GM19328 (cell line): Measurements from ENCODE around the gene DAB1.

ENCODE experiments used
- ATAC-seq: cut with Tn5 transposase; IDR thresholded peaks from one replicate; pipeline ENCODE4 v1.9.1; 2021; ENCODE audit warnings: mild to moderate bottlenecking, moderate library complexity; ENCODE audit not compliant: unreplicated experiment

DAB1 gene

GRCh38 chr1:57179001-57179400, 244.9 kb downstream of the DAB1 start:
- no peak for ATAC-seq

DNA sequence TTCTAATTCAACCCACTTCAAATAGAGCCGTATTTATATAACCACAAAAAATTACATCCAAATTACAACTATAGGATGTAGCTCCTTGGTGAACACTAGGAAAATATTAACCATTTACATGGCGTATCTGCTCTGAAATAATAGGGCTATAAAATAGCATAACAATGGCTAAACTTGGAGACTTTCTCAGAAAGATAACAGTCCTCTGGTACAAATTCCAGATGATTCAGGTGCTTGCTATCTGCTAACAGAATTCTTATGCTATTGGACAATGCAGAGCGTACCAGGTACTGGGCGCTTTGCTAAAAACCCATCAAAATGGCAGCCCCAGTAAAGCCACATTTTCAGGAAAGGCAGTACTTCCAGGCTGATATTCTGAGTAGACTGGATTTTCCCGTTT, 248.4 kb downstream of the DAB1 start:
- ATAC-seq, result no peak

- no peak for ATAC-seq
Observed at GRCh38 chr1:57172040-57172439, 251.8 kb downstream of the DAB1 start.

- ATAC-seq, result no peak
Observed at GRCh38 chr1:57167997-57168396, 255.9 kb downstream of the DAB1 start.

DNA sequence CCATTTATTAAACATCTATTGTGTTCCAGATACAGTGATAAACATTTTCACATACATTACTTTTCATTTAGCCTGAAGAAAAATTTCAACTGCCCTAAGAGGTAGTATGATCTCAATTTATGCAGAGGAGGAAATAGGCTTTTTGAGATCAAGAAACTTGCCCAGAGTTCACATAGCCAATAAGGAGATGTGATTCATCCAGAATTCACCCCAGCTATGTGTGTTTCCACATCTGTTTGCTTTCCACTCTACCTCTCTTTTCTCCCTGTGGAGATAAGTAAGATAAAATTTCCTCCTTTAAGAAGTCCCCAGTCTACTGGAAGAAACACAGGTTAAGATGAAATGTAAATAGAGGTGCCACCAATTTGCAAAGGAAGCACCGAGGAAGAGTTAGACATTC, 258.3 kb downstream of the DAB1 start:
- no peak for ATAC-seq

DNA sequence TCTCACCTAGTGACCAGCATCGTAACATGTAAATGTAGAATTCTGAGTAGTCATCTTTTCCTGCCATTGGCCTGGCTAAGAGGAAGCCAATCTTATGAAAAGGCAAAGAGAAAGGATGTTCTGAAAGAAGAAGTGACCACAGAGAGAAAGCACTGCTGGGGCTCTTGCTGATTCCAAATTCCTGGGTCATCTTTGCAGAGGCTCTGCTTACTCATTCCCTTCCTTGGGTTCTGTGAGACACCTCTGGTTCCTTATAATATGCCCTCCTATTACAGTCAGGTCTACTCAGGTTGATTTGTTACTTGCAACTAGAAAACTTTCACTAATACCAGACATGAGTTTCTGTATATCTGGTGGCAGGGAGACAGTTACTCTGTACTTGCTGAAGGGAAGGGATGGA, 259.3 kb downstream of the DAB1 start:
- ATAC-seq, result no peak

DNA sequence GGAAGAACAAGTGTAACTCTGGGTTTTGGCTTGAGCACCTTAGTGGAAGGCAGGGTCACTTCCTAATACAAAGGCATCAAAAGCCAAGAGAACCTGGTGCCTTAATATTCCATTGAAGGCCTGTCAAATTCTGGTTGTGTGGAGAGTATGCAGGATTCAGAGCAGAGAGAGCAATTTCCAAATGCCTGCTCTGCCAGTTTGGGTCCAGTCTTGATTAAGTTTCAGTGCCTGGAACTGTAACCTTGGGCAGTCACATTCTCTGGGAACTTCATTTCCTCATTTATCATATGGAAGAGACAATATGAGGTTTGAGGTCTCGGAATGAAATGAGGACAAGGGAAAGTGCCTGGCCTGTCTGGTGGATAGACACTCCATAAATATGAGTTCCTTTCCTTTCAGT, 260.1 kb downstream of the DAB1 start:
- no peak for ATAC-seq

DNA sequence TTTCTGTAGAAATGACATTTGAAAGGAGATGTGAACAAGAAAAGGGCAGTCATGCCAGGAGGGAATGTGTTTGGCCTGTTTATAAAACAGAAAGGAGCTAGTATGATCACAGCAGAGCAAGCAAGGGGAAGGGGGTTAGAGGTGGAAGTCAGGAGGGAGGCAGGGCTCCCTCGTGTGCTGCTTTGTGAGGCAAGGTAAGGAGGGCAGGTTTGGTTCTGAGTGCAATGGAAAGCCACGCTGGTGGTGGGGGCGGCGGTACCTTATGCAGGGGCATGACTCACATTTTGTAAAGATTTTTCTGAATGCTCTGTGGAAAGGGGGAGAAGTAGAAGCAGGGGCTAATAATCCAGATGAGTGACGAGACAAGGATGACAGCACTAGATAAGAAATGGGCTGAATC, 260.5 kb downstream of the DAB1 start:
- ATAC-seq, result no peak

- no peak for ATAC-seq
Observed at GRCh38 chr1:57162607-57163261, 261.1 kb downstream of the DAB1 start.

- ATAC-seq, result no peak
Observed at GRCh38 chr1:57160594-57160993, 263.3 kb downstream of the DAB1 start.

DNA sequence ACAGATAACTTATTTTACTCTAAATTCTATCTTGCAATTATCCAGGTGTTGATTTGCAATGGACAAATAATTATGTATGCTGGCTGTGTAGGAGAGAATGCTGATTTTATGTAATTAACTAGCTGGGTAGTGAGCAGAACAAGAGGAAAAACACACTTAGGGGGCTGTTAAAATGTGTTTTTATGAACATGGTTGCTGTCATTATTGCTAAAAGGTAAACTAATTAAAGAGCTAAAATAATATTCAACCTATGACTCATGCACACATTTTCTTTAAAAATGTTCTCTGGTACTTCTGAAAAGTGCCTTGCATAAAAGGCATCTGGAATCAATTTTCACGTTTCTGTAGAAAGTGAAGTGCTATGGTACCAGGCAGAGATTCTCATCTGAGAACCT, 265.3 kb downstream of the DAB1 start:
- no peak for ATAC-seq

- ATAC-seq, result no peak
Observed at GRCh38 chr1:57157818-57158603, 265.8 kb downstream of the DAB1 start.

DNA sequence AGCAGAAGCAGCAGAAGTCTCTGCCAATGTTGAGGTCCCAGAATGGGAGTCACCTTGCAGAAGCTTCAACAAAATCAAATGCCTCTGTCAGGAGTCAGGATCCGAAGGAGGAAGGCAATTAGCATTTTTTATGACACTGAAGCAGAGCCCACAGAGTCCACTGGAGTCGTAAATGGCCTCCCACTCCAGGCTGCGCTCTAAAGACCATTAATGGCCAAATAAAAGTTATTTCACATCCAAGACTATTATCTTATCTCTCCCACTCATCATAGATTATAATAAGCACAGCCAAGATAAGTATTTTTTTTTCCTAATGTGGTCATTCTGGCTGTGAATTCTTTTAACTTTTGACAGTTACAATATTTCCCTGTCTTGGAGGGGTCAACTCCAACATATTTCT, 267.0 kb downstream of the DAB1 start:
- no peak for ATAC-seq

DNA sequence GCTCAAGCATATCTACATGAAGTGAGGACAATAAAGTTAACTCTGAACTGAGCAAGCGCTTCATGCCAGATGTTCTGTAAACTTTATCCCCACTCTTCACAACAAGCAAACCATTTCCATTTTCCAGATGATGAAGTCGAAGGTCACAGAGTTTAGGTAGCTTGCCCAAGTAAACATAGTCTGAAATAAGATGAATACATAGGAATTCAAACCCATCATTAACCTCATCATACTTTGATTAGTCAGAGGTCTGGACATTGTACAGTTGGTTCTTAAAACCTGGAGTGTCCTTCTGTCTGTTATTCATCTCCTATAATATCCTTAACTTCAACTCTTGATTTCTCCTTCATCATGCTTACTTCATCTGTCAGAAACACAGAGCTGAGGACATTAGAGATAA, 277.8 kb downstream of the DAB1 start:
- no peak for ATAC-seq

DNA sequence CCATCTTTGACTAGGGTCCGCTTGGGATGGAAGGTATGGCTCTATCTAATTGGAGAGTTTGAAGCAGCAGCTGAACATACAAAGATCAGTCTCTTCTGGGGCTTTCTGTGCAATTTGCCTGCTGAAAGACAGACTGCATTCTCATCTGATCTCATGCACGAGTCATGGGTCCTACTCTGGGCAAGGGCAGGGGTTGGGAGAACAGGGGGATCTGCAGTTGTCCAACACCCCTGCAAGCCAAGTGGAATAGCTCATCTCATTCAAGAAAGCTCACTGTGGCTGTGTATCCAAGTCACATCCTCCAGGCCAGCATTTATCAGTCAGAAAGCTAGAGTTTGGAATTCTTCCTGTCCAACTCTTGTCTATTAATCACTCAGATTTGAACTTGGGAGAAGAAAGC, 280.9 kb downstream of the DAB1 start:
- ATAC-seq, result no peak

DNA sequence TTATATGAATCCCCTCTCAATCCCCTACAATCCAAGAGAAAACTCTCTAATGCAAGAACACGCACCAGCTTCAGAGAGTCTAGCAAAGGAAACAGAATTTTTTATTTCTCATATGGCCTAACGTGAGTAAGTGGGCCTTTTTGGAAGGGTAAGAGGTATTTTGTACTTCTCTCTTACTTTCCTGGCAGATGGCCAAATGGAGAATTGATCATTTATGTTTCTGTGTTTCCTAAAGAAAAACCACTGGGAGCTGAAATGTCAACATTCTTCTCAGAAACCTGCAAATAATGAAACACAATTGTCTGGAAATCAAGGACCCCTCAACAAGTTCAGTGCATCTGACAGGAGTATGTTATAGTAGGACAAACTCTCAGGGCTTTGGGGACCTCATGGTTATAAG, 281.7 kb downstream of the DAB1 start:
- no peak for ATAC-seq

GRCh38 chr1:57138432-57139078, 285.3 kb downstream of the DAB1 start:
- ATAC-seq, result no peak

GRCh38 chr1:57137980-57138379, 285.9 kb downstream of the DAB1 start:
- no peak for ATAC-seq

GRCh38 chr1:57134803-57135202, 289.1 kb downstream of the DAB1 start:
- no peak for ATAC-seq

DNA sequence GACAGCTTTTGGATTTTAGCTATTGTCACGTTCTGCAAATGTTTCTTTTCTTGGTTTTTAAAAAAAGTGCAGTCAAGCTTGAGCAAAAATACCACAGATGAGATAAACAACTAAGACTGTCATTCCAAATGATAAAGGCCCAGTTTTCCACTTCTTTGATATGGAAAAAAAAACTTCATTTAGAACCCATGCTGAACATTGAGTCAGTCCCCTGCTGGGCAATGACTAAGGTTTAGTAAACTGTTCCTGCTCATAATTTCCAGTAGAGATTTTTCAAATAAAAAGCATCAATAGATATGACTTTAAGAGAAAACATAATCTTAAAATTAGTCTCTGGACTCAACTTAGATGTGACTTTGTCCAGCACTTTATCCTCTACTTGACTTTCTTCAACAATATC, 290.2 kb downstream of the DAB1 start:
- ATAC-seq, result no peak

DNA sequence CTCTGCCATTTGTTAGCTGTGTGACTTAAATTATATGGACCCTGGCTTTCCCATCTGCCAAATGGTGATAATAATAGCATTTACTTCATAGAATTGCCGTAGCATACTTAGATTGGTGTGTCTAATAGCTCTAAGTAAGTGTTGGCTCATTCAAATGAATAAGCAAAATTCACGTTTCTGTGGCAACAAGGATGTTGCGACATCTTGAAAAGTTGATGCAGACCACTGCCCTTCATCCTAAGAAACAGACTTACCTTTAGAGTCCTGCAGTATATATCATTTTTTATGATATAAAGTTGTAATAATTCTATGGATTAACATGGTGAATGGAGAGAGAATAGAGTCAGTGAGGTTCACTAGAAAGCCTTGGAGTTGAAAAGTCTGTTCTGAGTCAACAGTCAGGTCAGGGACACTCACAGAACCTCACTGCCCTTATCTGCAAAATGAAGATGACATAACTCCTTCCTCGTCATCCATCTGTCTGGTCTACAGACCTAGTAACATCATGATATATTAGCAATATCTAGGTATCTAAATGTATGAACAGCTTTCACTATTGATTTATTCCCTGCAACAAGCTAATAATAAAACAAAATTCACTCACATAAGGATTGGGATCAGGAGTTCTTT, 290.8 kb downstream of the DAB1 start:
- ATAC-seq, result no peak
